ENCODE measurements around the gene BASP1. TPM values are rescaled to one million over a fixed set of nuclear protein-coding genes. Genes with fewer than 3 reads are reported as not detected.
"Not testable (repeated sequence)": the region's sequence is repeated elsewhere in the genome, so short reads cannot be mapped to it uniquely, and the experiment has no call there.

Gene BASP1
- polyA plus RNA-seq, 3 donors: 74.1 to 90.9 (median 84.8) TPM

GRCh38 chr5:17187011-17187785 lies 30.2 kb upstream of the BASP1 start:
- no peak for DNase-seq (ENCODE audit: extremely low read depth in 1 of 11, low read depth in 9 of 11, low spot score in 4 of 11)

GRCh38 chr5:17187786-17188170 lies 29.7 kb upstream of the BASP1 start:
- no peak for DNase-seq (ENCODE audit: extremely low read depth in 1 of 11, low read depth in 9 of 11, low spot score in 4 of 11)

- DNase-seq (ENCODE audit: extremely low read depth in 1 of 11, low read depth in 9 of 11, low spot score in 4 of 11): peak; percentile 55 to 80 (median 71)
Measured at GRCh38 chr5:17189381-17190036, 27.9 kb upstream of the BASP1 start.

GRCh38 chr5:17190242-17190778 lies 27.1 kb upstream of the BASP1 start:
- peak in 10 of 11 donors; percentile 38 to 74 (median 64) for DNase-seq (ENCODE audit: extremely low read depth in 1 of 11, low read depth in 9 of 11, low spot score in 4 of 11)

- no peak for DNase-seq (ENCODE audit: extremely low read depth in 1 of 11, low read depth in 9 of 11, low spot score in 4 of 11)
Measured at GRCh38 chr5:17190799-17191391, 26.5 kb upstream of the BASP1 start.

GRCh38 chr5:17191574-17191973 lies 25.9 kb upstream of the BASP1 start:
- DNase-seq (ENCODE audit: extremely low read depth in 1 of 11, low read depth in 9 of 11, low spot score in 4 of 11): not testable (repeated sequence)

- no peak for DNase-seq (ENCODE audit: extremely low read depth in 1 of 11, low read depth in 9 of 11, low spot score in 4 of 11)
Measured at GRCh38 chr5:17192191-17192590, 25.2 kb upstream of the BASP1 start.

- no peak for DNase-seq (ENCODE audit: extremely low read depth in 1 of 11, low read depth in 9 of 11, low spot score in 4 of 11)
Measured at GRCh38 chr5:17196024-17196423, 21.4 kb upstream of the BASP1 start.

- DNase-seq (ENCODE audit: extremely low read depth in 1 of 11, low read depth in 9 of 11, low spot score in 4 of 11): no peak
Measured at GRCh38 chr5:17196697-17197096, 20.7 kb upstream of the BASP1 start.

GRCh38 chr5:17203329-17204132 lies 13.9 kb upstream of the BASP1 start:
- DNase-seq (ENCODE audit: extremely low read depth in 1 of 11, low read depth in 9 of 11, low spot score in 4 of 11): peak in 10 of 11 donors; percentile 34 to 71 (median 58)

- no peak for DNase-seq (ENCODE audit: extremely low read depth in 1 of 11, low read depth in 9 of 11, low spot score in 4 of 11)
Measured at GRCh38 chr5:17204133-17204489, 13.3 kb upstream of the BASP1 start.

GRCh38 chr5:17206021-17206420 lies 11.4 kb upstream of the BASP1 start:
- no peak for DNase-seq (ENCODE audit: extremely low read depth in 1 of 11, low read depth in 9 of 11, low spot score in 4 of 11)

- DNase-seq (ENCODE audit: extremely low read depth in 1 of 11, low read depth in 9 of 11, low spot score in 4 of 11): no peak
Measured at GRCh38 chr5:17212191-17212590, 5.2 kb upstream of the BASP1 start.

GRCh38 chr5:17212996-17213395 lies 4.4 kb upstream of the BASP1 start:
- DNase-seq (ENCODE audit: extremely low read depth in 1 of 11, low read depth in 9 of 11, low spot score in 4 of 11): no peak

- DNase-seq (ENCODE audit: extremely low read depth in 1 of 11, low read depth in 9 of 11, low spot score in 4 of 11): no peak
Measured at GRCh38 chr5:17213938-17214337, 3.5 kb upstream of the BASP1 start.

- no peak for DNase-seq (ENCODE audit: extremely low read depth in 1 of 11, low read depth in 9 of 11, low spot score in 4 of 11)
Measured at GRCh38 chr5:17214893-17215292, 2.5 kb upstream of the BASP1 start.

- DNase-seq (ENCODE audit: extremely low read depth in 1 of 11, low read depth in 9 of 11, low spot score in 4 of 11): no peak
Measured at GRCh38 chr5:17215361-17215760, 2.1 kb upstream of the BASP1 start.

- DNase-seq (ENCODE audit: extremely low read depth in 1 of 11, low read depth in 9 of 11, low spot score in 4 of 11): peak; percentile 58 to 89 (median 82)
Measured at GRCh38 chr5:17216176-17216973, 1.1 kb upstream of the BASP1 start.

Data from renal cortex interstitium (tissue), 11 donors.